Mesenchymal stem cell (in vitro differentiated cells and primary cell): ENCODE measurements around the gene PABPN1. TPM values are rescaled to one million over a fixed set of nuclear protein-coding genes. Genes with fewer than 3 reads are reported as not detected.
"Not testable (repeated sequence)": the region's sequence is repeated elsewhere in the genome, so short reads cannot be mapped to it uniquely, and the experiment has no call there.

Experiments used
- DNase-seq: peaks from one replicate; pipeline ENCODE4 v3.0.0-alpha.2; 2013
- H2AFZ ChIP-seq: one replicate; pipeline ENCODE4 v1.6.1; 2013; ENCODE audit warnings: low read depth, mild to moderate bottlenecking, control low read depth, inconsistent platforms, low read length, moderate library complexity
- H2AK5ac ChIP-seq: 2 replicates; pipeline ENCODE4 v1.6.1; 2013; ENCODE audit warnings: low read length, moderate library complexity, mild to moderate bottlenecking, inconsistent platforms; ENCODE audit not compliant: severe bottlenecking
- H2BK120ac ChIP-seq: one replicate; pipeline ENCODE4 v1.6.1; 2013; ENCODE audit warnings: low read depth, mild to moderate bottlenecking, inconsistent platforms, low read length, moderate library complexity
- H2BK12ac ChIP-seq, 2 experiments: one replicate each; pipeline ENCODE4 v1.6.1; 2013; ENCODE audit warnings: inconsistent platforms in 2 of 2, low read length in 2 of 2, mild to moderate bottlenecking in 2 of 2, moderate library complexity in 2 of 2, control low read depth in 1 of 2
- H2BK15ac ChIP-seq: one replicate; pipeline ENCODE4 v1.6.1; 2013; ENCODE audit warnings: mild to moderate bottlenecking, low read depth, inconsistent platforms; ENCODE audit not compliant: poor library complexity, severe bottlenecking
- H2BK5ac ChIP-seq: 2 replicates; pipeline ENCODE4 v1.6.1; 2013; ENCODE audit warnings: low read depth, mild to moderate bottlenecking, low read length, control low read depth, inconsistent platforms; ENCODE audit not compliant: poor library complexity, severe bottlenecking
- H3K14ac ChIP-seq, 2 experiments: one replicate each; pipeline ENCODE4 v1.6.1; 2013; ENCODE audit warnings: inconsistent platforms in 2 of 2, low read length in 2 of 2, control low read depth in 1 of 2, mild to moderate bottlenecking in 1 of 2, moderate library complexity in 1 of 2
- H3K18ac ChIP-seq, 2 experiments: one replicate each; pipeline ENCODE4 v1.6.1; 2013; ENCODE audit warnings: inconsistent platforms in 2 of 2, low read length in 2 of 2, control low read depth in 1 of 2, low read depth in 1 of 2, mild to moderate bottlenecking in 1 of 2
- H3K23ac ChIP-seq, 2 experiments: one replicate each; pipeline ENCODE4 v1.6.1; 2013; ENCODE audit warnings: inconsistent platforms in 2 of 2, low read length in 2 of 2, mild to moderate bottlenecking in 2 of 2, moderate library complexity in 2 of 2, control low read depth in 1 of 2
- H3K27ac ChIP-seq: 2 replicates; pipeline ENCODE4 v1.5.1; 2013; ENCODE audit warnings: mild to moderate bottlenecking, moderate library complexity, low read length, control low read depth, inconsistent platforms; ENCODE audit not compliant: poor library complexity, severe bottlenecking
- H3K27me3 ChIP-seq, 2 experiments: 2 replicates each; pipeline versions ENCODE4 v1.6.1 to v1.7.0; 2013; ENCODE audit warnings: low read length in 2 of 2, mild to moderate bottlenecking in 2 of 2, moderate library complexity in 2 of 2, control low read depth in 1 of 2, inconsistent platforms in 1 of 2; ENCODE audit not compliant: control insufficient read depth in 1 of 2, insufficient read depth in 1 of 2
- H3K36me3 ChIP-seq, 2 experiments: 2 replicates each; pipeline versions ENCODE4 v1.6.1 to v1.7.0; 2013; ENCODE audit warnings: low read length in 2 of 2, control low read depth in 1 of 2, inconsistent platforms in 1 of 2, low read depth in 1 of 2, mild to moderate bottlenecking in 1 of 2; ENCODE audit not compliant: insufficient read depth in 2 of 2, control insufficient read depth in 1 of 2
- H3K4ac ChIP-seq, 2 experiments: one replicate each; pipeline ENCODE4 v1.6.1; 2013; ENCODE audit warnings: inconsistent platforms in 2 of 2, low read length in 2 of 2, mild to moderate bottlenecking in 2 of 2, moderate library complexity in 2 of 2, control low read depth in 1 of 2, low read depth in 1 of 2
- H3K4me1 ChIP-seq: 2 replicates; pipeline ENCODE4 v1.6.1; 2013; ENCODE audit warnings: low read depth, low read length, control low read depth; ENCODE audit not compliant: control insufficient read depth, insufficient read depth
- H3K4me2 ChIP-seq: 2 replicates; pipeline ENCODE4 v1.6.1; 2013; ENCODE audit warnings: low read length, mild to moderate bottlenecking, inconsistent platforms; ENCODE audit not compliant: poor library complexity, severe bottlenecking
- H3K4me3 ChIP-seq, 2 experiments: 2 replicates each; pipeline versions ENCODE4 v1.5.1 to v1.7.0; 2013; ENCODE audit warnings: low read length in 2 of 2, mild to moderate bottlenecking in 2 of 2, control low read depth in 1 of 2, low read depth in 1 of 2; ENCODE audit not compliant: insufficient read depth in 1 of 2
- H3K79me1 ChIP-seq: replicated peaks from 2 replicates; pipeline ENCODE4 v1.6.1; 2013; ENCODE audit warnings: mild to moderate bottlenecking, control low read depth, low read length, inconsistent platforms; ENCODE audit not compliant: poor library complexity, severe bottlenecking
- H3K9ac ChIP-seq: 2 replicates; pipeline ENCODE4 v1.7.0; 2013; ENCODE audit warnings: mild to moderate bottlenecking, low read length, moderate library complexity
- H3K9me3 ChIP-seq: 2 replicates; pipeline ENCODE4 v1.7.0; 2013; ENCODE audit warnings: mild to moderate bottlenecking, low read length; ENCODE audit not compliant: control insufficient read depth
- H4K8ac ChIP-seq: one replicate; pipeline ENCODE4 v1.6.1; 2013; ENCODE audit warnings: inconsistent platforms, mild to moderate bottlenecking, low read length, moderate library complexity
- H4K91ac ChIP-seq: one replicate; pipeline ENCODE4 v1.6.1; 2013; ENCODE audit warnings: mild to moderate bottlenecking, low read length, inconsistent platforms
- WGBS: methylation state at CpG from one replicate; pipeline ENCODE4 v1.1.7; 2013; ENCODE audit warnings: mixed read lengths; 5-methylcytosine and 5-hydroxymethylcytosine counted together
- polyA plus RNA-seq, 2 experiments: library from polyadenylated mRNA; stranded (reverse); fragments of 200-250 nt; gene quantifications; one replicate each; pipeline ENCODE4 v1.2.3, GENCODE V29; 2013

PABPN1 gene, protein sequence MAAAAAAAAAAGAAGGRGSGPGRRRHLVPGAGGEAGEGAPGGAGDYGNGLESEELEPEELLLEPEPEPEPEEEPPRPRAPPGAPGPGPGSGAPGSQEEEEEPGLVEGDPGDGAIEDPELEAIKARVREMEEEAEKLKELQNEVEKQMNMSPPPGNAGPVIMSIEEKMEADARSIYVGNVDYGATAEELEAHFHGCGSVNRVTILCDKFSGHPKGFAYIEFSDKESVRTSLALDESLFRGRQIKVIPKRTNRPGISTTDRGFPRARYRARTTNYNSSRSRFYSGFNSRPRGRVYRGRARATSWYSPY
- polyA plus RNA-seq (2013, experiment 1 of 2): 111 TPM
- polyA plus RNA-seq (2013, experiment 2 of 2): 101 TPM

DNA sequence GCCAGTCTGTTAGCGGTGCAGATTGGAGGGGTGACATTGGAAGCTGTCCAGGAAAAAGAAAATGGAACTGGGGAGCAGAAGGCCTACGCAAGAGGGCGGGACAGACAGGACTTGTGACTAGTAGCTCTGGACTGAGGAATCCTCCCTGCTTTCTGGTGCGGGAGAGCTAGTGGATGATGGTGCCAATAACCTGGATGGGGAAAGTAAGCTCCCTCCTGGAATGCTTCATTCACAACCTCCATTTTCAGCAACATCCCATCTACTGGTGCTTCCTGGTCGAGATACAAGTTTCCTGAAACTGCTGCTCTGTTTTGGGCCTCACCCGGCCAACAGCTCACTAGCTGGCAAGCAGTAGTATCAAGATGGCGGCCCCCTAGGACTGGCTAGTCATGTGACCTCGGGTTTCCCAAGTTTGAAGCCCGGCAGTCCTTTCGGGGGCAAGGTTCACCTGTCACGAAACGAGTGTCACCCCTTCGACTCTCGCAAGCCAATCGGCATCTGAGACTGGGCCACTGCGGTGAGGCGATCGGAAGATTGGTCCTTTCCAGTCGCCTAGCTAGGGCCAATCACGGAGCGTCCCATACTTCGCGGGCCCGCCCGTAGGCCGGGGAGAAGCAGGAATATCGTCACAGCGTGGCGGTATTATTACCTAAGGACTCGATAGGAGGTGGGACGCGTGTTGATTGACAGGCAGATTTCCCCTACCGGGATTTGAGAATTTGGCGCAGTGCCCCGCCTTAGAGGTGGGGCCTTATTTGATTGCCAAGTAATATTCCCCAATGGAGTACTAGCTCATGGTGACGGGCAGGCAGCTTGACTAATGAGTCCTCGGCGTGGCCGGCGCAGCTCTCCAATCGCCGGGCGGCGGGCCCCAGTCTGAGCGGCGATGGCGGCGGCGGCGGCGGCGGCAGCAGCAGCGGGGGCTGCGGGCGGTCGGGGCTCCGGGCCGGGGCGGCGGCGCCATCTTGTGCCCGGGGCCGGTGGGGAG, at the start of gene PABPN1:
PABPN1 (plus strand) TSS at position 874 of the 988 bp plus-strand sequence; CDS start at position 887, 13 bp downstream.
- peak within 1 kb of the TSS; percentile 89 for H4K91ac ChIP-seq
- H3K9me3 ChIP-seq: no peaks in the 10 kb centered on the region
- no peaks in the 10 kb centered on the region for H3K27me3 ChIP-seq
- peak within 1 kb of the TSS in 1 of 2 experiments; percentile 14 for H3K23ac ChIP-seq
- H2BK120ac ChIP-seq: peak within 1 kb of the TSS; percentile 88
- DNase-seq: peak; percentile 100
- peaks cover 31 to 60% of the 10 kb centered on the region in 2 experiments for H3K36me3 ChIP-seq
- H3K4me2 ChIP-seq: peak within 1 kb of the TSS; percentile 71
- H2BK15ac ChIP-seq: peak within 1 kb of the TSS; percentile 95
- WGBS: 8% methylated on average over 54 of the region's 63 CpGs
- H3K27ac ChIP-seq: peak within 1 kb of the TSS; percentile 87
- H4K8ac ChIP-seq: peak within 1 kb of the TSS; percentile 97
- peak within 1 kb of the TSS; percentile 48 to 50 for H3K14ac ChIP-seq
- H3K18ac ChIP-seq: peak within 1 kb of the TSS; percentile 92 to 96
- H3K79me1 ChIP-seq: peaks cover 14% of the 10 kb centered on the region
- peak within 1 kb of the TSS; percentile 97 for H3K9ac ChIP-seq
- peak within 1 kb of the TSS; percentile 75 to 95 for H3K4ac ChIP-seq
- peak within 1 kb of the TSS; percentile 73 for H2AFZ ChIP-seq
- H2BK12ac ChIP-seq: no peak within 1 kb of the TSS
- peak within 1 kb of the TSS; percentile 83 for H2AK5ac ChIP-seq
- peak within 1 kb of the TSS; percentile 89 for H2BK5ac ChIP-seq
- H3K4me3 ChIP-seq: peak within 1 kb of the TSS; percentile 77 to 93
- peaks cover 16% of the 10 kb centered on the region for H3K4me1 ChIP-seq

GRCh38 chr14:23275412-23275811, 45.8 kb upstream of the PABPN1 start:
- Histone ChIP-seq H2BK15ac (no peak overlapping the region), H3K18ac (no peak overlapping the region), H2BK12ac (no peak overlapping the region), H2BK5ac (no peak overlapping the region), H3K14ac (no peak overlapping the region), H3K9ac (no peak overlapping the region), H3K36me3 (peaks cover 14 to 22% of the 10 kb centered on the region in 2 experiments), H3K9me3 (no peaks in the 10 kb centered on the region), H3K27me3 (no peaks in the 10 kb centered on the region), H4K91ac (no peak overlapping the region), H2AFZ (no peak overlapping the region), H3K4me1 (peaks cover 2% of the 10 kb centered on the region), H3K4ac (no peak overlapping the region), H3K4me3 (no peak overlapping the region), H4K8ac (no peak overlapping the region), H3K79me1 (peaks cover 23% of the 10 kb centered on the region), H2BK120ac (no peak overlapping the region), H2AK5ac (no peak overlapping the region), H3K23ac (no peak overlapping the region), H3K4me2 (no peak overlapping the region), H3K27ac (no peak overlapping the region)
- WGBS: 68% methylated on average over 2 of the region's 2 CpGs
- DNase-seq: no peak

GRCh38 chr14:23277189-23277588, 44.1 kb upstream of the PABPN1 start:
- Histone ChIP-seq H3K4me2 (no peak overlapping the region), H2BK120ac (no peak overlapping the region), H4K91ac (no peak overlapping the region), H3K23ac (no peak overlapping the region), H3K9me3 (no peaks in the 10 kb centered on the region), H3K14ac (no peak overlapping the region), H2AK5ac (no peak overlapping the region), H3K27ac (no peak overlapping the region), H3K27me3 (no peaks in the 10 kb centered on the region), H3K36me3 (peaks cover 14 to 22% of the 10 kb centered on the region in 2 experiments), H2AFZ (no peak overlapping the region), H3K4me3 (no peak overlapping the region), H3K4me1 (peaks cover 2% of the 10 kb centered on the region), H2BK5ac (no peak overlapping the region), H3K9ac (no peak overlapping the region), H2BK15ac (no peak overlapping the region), H3K18ac (no peak overlapping the region), H3K79me1 (peaks cover 28% of the 10 kb centered on the region), H2BK12ac (no peak overlapping the region), H3K4ac (no peak overlapping the region), H4K8ac (no peak overlapping the region)
- DNase-seq: no peak
- 98% methylated on average over 3 of the region's 3 CpGs for WGBS

DNA sequence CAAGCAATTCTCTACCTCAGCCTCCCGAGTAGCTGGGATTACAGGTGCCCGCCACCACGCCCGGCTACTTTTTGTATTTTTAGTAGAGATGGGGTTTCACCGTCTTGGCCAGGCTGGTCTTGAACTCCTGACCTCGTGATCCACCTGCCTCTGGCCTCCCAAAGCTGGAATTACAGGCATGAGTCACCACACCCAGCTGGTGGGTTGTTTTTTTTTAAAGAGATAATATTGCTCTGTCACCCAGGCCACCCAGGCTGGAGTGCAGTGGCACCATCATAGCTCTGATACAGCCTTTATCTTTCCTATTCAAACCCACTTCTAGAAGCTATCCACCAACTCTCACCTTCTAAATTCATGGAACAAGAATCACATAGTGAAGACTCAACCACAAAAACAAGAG, 43.3 kb upstream of the PABPN1 start:
- H2BK5ac ChIP-seq, H3K14ac ChIP-seq, H2AFZ ChIP-seq, H3K4me1 ChIP-seq, H2AK5ac ChIP-seq, H3K23ac ChIP-seq, H3K27me3 ChIP-seq, DNase-seq, H2BK12ac ChIP-seq, H2BK120ac ChIP-seq, H3K27ac ChIP-seq, H3K4me2 ChIP-seq, H3K4me3 ChIP-seq, H4K91ac ChIP-seq, H3K9me3 ChIP-seq, H4K8ac ChIP-seq, H2BK15ac ChIP-seq, H3K4ac ChIP-seq, H3K9ac ChIP-seq, H3K18ac ChIP-seq: not testable (repeated sequence)
- Histone ChIP-seq H3K79me1 (peaks cover 30% of the 10 kb centered on the region), H3K36me3 (peaks cover 14 to 22% of the 10 kb centered on the region in 2 experiments)
- 87% methylated on average over 6 of the region's 6 CpGs for WGBS
